ENCODE results near the gene TPRG1L.

The TPRG1L gene

DNA sequence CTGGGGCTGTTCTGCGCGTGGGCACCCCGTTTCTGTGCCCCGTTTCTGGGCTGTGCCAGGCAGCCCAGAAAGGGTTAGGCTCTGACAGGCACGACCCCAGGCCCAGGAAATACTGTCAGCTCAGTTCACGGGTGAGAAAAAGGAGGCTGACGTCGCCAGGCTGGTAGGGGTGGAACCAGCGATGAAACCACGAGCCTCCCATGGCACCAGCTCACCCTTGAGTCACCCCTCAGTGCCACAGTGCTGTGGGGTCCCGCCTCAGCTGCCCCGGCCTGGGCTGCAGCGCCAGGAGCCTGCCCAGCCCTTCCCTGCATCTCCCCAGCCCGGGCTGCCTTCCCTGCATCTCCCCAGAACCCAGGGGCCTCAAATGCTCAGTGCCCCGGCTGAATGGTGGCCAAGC is 25.0 kb upstream of the TPRG1L start:
- no peak overlapping the region for H3K4me3 Mint-ChIP-seq
- H3K4me1 Mint-ChIP-seq (ENCODE audit: low read depth) = peaks cover 15% of the 10 kb centered on the region
- H3K9me3 Mint-ChIP-seq (ENCODE audit: low read depth) = no peaks in the 10 kb centered on the region
- no peaks in the 10 kb centered on the region for H3K27me3 Mint-ChIP-seq
- no peak overlapping the region for H3K27ac Mint-ChIP-seq
- no peaks in the 10 kb centered on the region for H3K36me3 Mint-ChIP-seq

DNA sequence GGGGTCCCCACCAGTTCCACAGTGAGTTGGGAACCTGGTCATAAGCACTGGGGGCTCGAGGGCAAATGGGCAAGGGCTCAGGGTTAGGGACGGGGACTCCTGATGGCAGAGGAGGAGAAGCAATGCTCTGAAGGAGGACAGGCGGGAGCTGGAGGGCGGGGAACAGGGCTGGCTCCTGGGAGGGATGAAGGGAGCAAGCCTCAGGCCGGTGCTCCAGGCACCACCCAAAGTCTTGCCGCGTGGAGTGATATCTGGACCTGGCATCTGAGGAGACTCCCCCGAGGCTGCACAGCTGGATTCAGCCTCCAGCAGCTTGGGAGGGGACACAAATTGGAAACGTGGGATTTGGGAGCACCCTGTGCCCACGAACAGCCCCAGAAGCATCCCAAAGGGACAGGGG is 24.5 kb upstream of the TPRG1L start:
- Mint-ChIP-seq H3K4me1 (ENCODE audit: low read depth) (peaks cover 15% of the 10 kb centered on the region), H3K36me3 (no peaks in the 10 kb centered on the region), H3K4me3 (no peak overlapping the region), H3K27ac (no peak overlapping the region), H3K27me3 (no peaks in the 10 kb centered on the region), H3K9me3 (ENCODE audit: low read depth) (no peaks in the 10 kb centered on the region)

DNA sequence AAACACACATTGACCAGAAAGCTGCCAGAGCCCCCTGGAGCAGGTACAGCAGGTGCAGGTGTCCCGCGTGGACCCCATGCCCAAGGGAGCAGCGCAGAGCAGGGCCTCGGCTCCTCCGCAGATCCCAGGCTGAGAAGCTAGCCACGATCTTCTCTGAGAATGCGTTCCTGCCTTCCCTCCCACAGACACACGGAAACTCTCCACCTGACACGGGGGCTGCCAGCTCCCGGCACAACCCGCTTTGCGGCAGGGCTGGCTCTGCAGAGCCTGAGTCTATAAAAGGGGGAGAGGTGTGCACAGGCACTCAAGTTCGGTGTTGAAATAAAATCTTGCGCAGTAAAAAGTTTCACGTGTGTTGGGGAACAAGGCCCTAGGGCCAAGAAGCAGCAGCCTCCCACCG is 23.1 kb upstream of the TPRG1L start:
- H3K9me3 Mint-ChIP-seq (ENCODE audit: low read depth) = no peaks in the 10 kb centered on the region
- no peaks in the 10 kb centered on the region for H3K27me3 Mint-ChIP-seq
- no peaks in the 10 kb centered on the region for H3K36me3 Mint-ChIP-seq
- H3K4me1 Mint-ChIP-seq (ENCODE audit: low read depth) = peaks cover 15% of the 10 kb centered on the region
- no peak overlapping the region for H3K4me3 Mint-ChIP-seq
- H3K27ac Mint-ChIP-seq = no peak overlapping the region

DNA sequence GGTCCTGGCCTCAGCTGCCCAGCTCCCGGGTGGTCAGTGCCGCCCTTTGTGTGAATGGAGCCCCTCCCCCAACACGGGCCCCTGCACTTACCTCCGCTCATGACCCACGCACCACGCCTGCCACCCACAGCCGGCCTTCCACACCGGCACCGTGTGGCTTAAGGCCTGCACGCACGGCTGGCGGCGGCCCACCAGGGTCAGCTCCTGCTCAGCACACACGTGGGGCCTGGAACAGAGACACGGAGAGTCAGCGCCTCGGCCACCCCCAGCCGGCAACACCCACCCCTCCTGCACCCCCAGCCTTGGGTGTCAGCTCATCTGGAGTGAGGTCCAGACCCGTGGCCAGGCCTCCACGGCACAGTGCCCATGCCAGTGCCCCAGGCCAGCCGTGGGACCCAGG is 22.4 kb upstream of the TPRG1L start:
- Mint-ChIP-seq H3K36me3 (no peaks in the 10 kb centered on the region), H3K27ac (no peak overlapping the region), H3K9me3 (ENCODE audit: low read depth) (no peaks in the 10 kb centered on the region), H3K27me3 (no peaks in the 10 kb centered on the region), H3K4me1 (ENCODE audit: low read depth) (peaks cover 11% of the 10 kb centered on the region), H3K4me3 (no peak overlapping the region)

DNA sequence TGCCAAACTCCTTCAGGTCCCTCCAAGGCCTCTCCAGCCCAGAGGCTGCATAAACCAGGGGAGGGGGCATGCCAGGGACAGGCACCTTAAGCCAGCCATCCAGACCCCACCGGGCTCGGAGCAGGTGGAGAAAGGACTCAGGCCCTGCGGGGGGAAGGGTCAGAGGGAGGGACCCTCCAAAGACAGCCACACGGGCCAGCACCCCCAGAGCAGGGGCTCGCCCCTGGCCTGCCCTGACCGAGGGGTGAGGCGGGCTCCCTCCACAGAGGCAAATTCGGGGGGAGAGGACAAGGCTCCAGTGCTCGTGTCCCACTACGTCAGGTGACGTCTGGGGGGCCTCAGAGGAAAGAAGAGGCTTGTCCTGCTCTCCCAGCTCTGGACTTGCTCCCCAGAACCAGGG is 21.7 kb upstream of the TPRG1L start:
- no peaks in the 10 kb centered on the region for H3K27me3 Mint-ChIP-seq
- no peaks in the 10 kb centered on the region for H3K36me3 Mint-ChIP-seq
- no peaks in the 10 kb centered on the region for H3K9me3 Mint-ChIP-seq (ENCODE audit: low read depth)
- H3K27ac Mint-ChIP-seq = no peak overlapping the region
- H3K4me3 Mint-ChIP-seq = no peak overlapping the region
- H3K4me1 Mint-ChIP-seq (ENCODE audit: low read depth) = peaks cover 5% of the 10 kb centered on the region

DNA sequence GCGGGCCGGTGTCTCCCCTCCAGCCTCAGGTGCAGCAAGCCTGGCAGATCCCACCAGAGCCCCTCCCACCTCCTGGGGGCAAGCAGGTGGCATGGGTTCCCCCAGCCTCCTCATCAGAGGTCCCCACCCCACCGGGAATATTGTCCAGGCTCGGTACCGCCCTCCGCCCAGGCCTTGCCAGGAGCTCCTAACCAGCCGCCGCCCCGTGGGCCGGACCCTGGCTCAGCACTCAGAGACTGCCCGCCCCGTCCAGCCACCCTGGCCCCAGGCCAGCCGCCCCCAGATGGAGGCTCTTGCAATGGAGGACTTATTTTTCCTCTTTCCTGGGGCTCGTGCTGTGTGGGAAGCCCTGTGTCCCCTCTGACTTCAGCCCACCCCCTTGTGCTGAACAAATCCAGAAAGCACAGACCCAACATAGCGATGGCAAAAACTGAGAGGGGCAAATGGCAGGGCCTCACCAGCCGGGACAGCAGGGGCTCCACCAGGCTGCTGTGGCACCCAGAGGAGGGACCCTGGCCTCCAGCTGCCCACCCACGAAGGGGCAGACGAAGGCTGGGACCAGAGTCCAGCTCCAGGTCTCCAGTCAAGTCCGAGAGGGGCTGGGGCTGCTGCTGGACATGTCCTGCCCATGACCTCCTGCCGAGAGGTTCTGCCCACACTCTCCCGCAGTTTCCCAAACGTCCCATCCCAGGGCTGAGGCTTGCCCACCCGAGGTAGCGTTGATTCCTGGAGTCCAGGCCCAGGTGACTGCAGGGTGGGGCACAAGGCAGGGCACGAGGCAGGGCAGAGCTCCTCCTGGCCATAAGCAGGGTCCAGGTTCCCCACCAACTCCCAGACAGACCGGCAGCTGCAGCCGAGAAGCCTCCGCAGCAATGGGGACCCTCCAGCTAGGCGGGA is 21.0 kb upstream of the TPRG1L start:
- no peaks in the 10 kb centered on the region for H3K9me3 Mint-ChIP-seq (ENCODE audit: low read depth)

DNA sequence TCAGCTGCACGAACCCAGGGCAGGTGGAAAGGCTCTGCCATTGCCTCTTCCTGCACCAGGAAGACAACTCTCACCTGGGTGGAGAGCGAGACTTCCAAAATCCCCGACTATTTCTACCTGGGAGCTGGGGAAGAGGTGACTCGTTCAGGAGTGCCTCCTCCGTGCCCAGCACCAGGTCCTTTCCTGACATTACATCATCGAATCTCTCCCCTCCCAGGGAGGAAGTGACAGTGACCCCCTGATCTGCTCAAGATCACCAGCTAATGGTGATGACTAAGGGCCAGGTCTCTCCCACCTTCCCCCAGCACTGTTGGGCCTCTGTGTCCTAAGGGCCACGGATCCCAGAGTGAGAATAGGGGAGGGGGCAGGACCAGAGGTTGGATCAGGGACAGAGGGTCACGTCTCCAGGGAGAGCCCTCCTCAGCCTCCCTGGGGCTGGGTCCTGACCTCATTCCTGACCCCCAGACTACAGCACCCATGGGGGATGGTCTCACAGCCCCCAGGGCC is 20.3 kb upstream of the TPRG1L start:
- Mint-ChIP-seq H3K27me3 (peaks cover 3% of the 10 kb centered on the region), H3K36me3 (no peaks in the 10 kb centered on the region), H3K4me1 (ENCODE audit: low read depth) (no peaks in the 10 kb centered on the region), H3K27ac (no peak overlapping the region), H3K9me3 (ENCODE audit: low read depth) (no peaks in the 10 kb centered on the region), H3K4me3 (no peak overlapping the region)

More for the DNA sequence above, 21.0 kb upstream of the TPRG1L start:
- Mint-ChIP-seq H3K36me3 (no peaks in the 10 kb centered on the region), H3K4me1 (ENCODE audit: low read depth) (peaks cover 2% of the 10 kb centered on the region), H3K27ac (no peak overlapping the region), H3K4me3 (no peak overlapping the region), H3K27me3 (no peaks in the 10 kb centered on the region)

DNA sequence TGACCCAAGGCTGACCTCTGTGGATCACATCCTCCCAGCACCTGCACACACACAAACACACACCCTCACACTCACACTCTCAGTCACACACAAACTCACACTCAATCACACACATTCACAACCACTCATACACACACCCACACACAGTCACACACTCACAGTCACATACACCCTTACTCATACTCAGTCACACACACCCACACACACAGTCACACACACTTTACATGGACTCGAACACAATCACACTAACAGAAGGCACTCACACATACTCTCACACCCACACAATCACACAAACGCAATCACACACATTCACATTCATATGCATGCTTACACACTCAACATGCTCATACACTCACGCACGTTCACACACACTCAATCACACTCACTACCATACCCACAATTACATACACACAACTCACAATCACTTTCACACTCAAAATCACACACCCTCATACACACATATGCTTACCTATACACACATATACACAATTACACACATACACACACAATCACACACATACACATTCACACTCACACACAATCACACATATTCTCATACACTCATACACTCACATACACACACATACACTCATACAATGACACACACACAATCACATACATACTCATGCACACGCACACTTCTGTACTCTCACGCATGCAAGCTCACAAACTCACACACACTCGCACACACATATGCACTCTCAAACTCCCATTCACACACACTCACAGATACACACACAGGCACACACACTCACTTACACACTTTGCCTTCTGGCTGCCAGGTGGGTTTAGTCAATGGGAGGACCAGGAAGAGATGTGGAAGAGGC is 19.6 kb upstream of the TPRG1L start:
- H3K9me3 Mint-ChIP-seq (ENCODE audit: low read depth) = no peaks in the 10 kb centered on the region
- H3K36me3 Mint-ChIP-seq = no peaks in the 10 kb centered on the region
- H3K27me3 Mint-ChIP-seq = peaks cover 3% of the 10 kb centered on the region
- H3K4me3 Mint-ChIP-seq = no peak overlapping the region
- no peak overlapping the region for H3K27ac Mint-ChIP-seq
- H3K4me1 Mint-ChIP-seq (ENCODE audit: low read depth) = no peaks in the 10 kb centered on the region

DNA sequence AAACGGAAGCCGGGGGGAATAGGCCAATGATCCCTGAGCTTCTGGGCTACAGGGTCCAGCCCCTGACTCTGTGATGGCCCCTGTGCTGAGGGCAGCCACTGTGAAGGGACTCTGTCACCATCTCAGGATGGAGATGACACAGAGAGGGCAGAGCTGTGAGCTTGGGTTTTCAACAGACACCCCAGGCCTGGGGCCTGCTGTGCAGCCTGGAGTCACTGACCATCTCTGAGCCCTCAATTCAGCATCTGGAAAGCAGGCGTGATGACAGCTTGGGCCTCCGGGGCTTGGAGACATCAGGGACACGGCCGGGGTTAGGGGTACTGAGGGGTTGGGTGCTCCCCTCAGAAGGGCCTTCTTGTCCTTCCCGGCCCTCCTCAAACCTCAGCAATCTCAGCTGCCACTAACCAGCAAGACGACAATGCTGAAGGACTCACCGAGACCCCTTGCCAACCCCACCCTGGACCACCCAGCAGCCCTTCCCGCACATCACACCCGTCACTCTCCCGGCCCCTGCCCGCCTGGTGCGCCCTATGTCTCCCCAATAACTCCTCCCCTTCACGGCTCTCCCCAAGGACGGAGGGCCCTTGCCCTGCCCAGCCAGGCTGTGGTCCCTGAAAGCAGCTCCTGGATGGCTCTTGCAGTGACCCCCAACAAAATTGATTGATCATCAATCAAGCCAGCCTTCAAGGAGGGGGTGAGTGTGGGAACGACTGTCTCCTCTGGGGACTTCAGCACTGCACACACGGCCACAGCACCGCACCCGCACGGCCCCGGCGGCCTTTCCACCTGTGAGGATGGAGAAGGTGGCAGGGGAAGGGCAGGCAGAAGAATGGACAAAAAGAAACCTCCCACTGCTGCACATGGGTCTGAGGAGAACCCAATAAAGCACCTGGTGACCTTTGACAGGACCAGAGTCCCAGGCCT is 17.8 kb upstream of the TPRG1L start:
- Mint-ChIP-seq H3K4me1 (ENCODE audit: low read depth) (peaks cover 4% of the 10 kb centered on the region), H3K27me3 (peaks cover 5% of the 10 kb centered on the region), H3K36me3 (no peaks in the 10 kb centered on the region), H3K27ac (no peak overlapping the region), H3K4me3 (no peak overlapping the region), H3K9me3 (ENCODE audit: low read depth) (no peaks in the 10 kb centered on the region)

DNA sequence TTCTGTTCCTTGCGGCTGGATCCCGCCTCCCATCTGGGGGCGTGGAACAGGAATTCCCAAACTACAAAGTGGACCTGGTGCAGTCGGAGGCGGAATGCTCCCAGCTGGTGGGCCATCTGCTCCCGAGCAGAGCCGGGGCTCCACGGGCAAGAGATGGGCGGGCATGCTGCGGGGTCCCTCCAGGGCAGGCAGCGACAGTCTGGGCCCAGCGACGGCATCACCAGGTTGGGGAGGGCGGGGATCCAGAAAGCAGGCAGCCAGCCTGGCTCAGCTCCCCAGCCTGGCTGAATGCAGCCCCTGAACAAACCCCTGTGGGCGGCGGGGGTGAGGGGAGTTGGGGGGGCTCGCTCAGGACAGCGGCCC is 17.1 kb upstream of the TPRG1L start:
- Mint-ChIP-seq H3K36me3 (no peaks in the 10 kb centered on the region), H3K9me3 (ENCODE audit: low read depth) (no peaks in the 10 kb centered on the region), H3K4me1 (ENCODE audit: low read depth) (peaks cover 4% of the 10 kb centered on the region), H3K4me3 (no peak overlapping the region), H3K27ac (no peak overlapping the region), H3K27me3 (peaks cover 5% of the 10 kb centered on the region)

DNA sequence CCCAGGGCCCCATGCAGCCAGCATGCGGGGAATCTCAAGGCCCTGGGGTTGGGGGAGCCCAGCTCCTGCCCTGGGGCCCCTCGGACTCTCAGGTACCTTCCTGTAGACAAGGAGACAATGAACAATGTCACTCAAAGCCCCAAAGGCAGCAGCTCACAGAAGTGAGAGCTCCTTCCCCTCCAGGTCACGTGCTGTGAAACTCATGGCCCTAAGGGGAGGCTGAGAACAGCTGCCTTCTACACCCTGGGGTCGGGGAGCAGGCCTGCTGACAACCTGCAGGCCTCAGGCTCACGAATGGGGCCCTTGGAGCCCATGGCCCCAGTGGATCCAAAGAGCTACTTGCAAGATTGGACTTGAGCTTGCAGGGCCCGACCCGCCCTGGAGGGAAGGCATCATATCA is 16.7 kb upstream of the TPRG1L start:
- Mint-ChIP-seq H3K36me3 (no peaks in the 10 kb centered on the region), H3K4me1 (ENCODE audit: low read depth) (peaks cover 4% of the 10 kb centered on the region), H3K27me3 (peaks cover 5% of the 10 kb centered on the region), H3K9me3 (ENCODE audit: low read depth) (no peaks in the 10 kb centered on the region), H3K4me3 (no peak overlapping the region), H3K27ac (no peak overlapping the region)

DNA sequence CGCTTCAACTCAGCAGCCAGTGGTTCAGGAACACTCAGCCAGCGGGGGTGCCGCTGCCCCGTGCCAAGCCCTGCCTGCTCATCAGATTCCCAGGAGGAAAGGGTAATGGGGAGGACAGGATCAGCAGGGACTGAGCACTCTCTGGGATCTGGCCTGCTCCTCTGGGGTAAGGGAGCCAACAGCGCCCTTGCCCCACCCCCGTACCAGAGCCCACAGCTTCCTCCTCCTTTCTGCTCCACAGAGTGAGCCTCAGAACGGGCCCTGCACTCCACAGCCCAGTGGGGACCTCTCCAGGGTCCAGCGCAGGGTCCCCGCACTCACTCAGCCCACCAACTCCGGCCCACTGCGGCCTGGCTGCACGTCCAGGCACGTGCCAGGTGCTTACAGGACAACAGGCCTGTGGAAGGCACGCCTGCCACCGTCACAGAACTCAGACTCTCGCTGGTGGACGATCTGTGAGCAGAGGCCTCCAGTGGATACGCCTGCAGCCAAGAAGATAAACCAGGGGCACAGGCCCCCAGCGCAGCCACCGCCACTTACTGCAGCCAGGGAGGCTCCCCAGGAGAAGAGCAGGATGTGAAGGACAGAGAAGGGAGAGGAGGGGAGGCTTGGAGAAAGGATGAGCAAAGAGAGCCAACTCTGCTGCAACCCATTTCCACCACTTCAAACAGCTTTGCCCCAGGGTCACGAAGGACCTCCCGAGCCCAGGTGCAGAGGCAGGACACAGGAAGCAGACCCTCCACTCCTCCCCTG is 15.6 kb upstream of the TPRG1L start:
- H3K4me3 Mint-ChIP-seq = peak overlapping the region; percentile 27
- H3K27me3 Mint-ChIP-seq = peaks cover 5% of the 10 kb centered on the region
- H3K27ac Mint-ChIP-seq = no peak overlapping the region
- H3K36me3 Mint-ChIP-seq = no peaks in the 10 kb centered on the region
- peaks cover 4% of the 10 kb centered on the region for H3K4me1 Mint-ChIP-seq (ENCODE audit: low read depth)
- no peaks in the 10 kb centered on the region for H3K9me3 Mint-ChIP-seq (ENCODE audit: low read depth)

DNA sequence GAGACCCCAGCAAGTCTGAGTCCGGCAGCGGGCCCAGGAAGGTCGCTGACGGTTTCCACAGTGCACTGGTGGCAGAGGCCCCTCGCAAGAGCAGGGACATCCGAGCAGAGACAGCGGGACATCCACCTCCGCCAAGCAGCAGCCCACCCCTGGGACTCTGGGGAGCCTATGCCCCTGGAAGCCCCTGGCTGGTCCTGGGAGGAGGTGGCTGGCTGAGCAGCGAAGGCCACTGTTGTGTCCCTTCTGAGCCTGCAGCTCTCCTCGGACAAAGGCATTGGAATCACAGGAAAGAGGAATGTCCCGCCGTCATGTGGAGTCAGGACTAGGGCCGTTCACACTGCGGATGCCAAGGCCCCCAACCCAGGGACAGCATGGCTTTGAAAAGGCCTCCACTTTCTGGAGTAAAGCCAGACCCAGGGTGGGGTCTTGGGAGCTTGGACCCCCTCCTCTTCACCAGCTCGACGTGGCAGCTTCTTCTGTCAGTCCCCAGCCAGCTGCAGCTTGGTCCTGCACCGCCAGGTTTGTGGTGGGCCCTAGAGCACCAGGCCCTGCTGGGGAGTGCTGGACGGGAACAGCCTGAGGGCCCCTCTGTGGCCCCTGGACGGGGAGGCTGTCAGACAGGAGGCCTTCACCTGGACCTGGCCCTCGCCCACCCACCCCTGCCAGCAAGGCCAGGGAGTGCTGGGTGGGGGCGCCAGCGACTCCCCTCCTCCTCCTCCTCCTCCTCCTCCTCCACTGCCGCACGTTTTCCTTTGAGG is 14.9 kb upstream of the TPRG1L start:
- Mint-ChIP-seq H3K27ac (no peak overlapping the region), H3K9me3 (ENCODE audit: low read depth) (no peaks in the 10 kb centered on the region), H3K27me3 (peaks cover 5% of the 10 kb centered on the region), H3K36me3 (no peaks in the 10 kb centered on the region), H3K4me1 (ENCODE audit: low read depth) (peaks cover 4% of the 10 kb centered on the region), H3K4me3 (peak overlapping the region; percentile 65)
